ENCODE results near the gene STKLD1. TPM values are rescaled to one million over a fixed set of nuclear protein-coding genes. Genes with fewer than 3 reads are reported as not detected.

Gene STKLD1
- total and polyA plus RNA-seq, 3 experiments from 2014 or later, result 0.24 to 0.91 (median 0.75) TPM

GRCh38 chr9:133367221-133367620, 8.9 kb upstream of the STKLD1 start:
- Mint-ChIP-seq H3K4me1 (peaks cover 59 to 88% (median 59%) of the 10 kb centered on the region in 3 donors), H3K27me3 (no peaks in the 10 kb centered on the region), H3K9me3 (no peaks in the 10 kb centered on the region), H3K27ac (peak overlapping the region; percentile 17 to 95 (median 70)), H3K4me3 (peak overlapping the region in 2 of 7 donors; percentile 38 to 62), H3K36me3 (peaks cover 0 to 82% (median 16%) of the 10 kb centered on the region in 3 donors)
- CTCF ChIA-PET, result interaction anchor here (2.7 to 2.8 kb wide), 2 partner anchors 11 to 181 kb away, joined by 8 to 11 read pairs; partner anchors contain the start of genes SURF1 and SURF2
- H3K27me3 ChIP-seq (ENCODE audit: insufficient read depth, low read length, poor library complexity, severe bottlenecking), result no peaks in the 10 kb centered on the region
- H3K36me3 ChIP-seq (ENCODE audit: insufficient read depth, low read length), result peaks cover 48% of the 10 kb centered on the region
- POLR2A ChIA-PET, result no interaction called here
- no peak overlapping the region for H3K4me3 ChIP-seq (ENCODE audit: low read length)
- peaks cover 55% of the 10 kb centered on the region for H3K4me1 ChIP-seq (ENCODE audit: insufficient read depth, low read length)
- H3K9me3 ChIP-seq (ENCODE audit: low read length), result no peaks in the 10 kb centered on the region
- no peak overlapping the region for H3K27ac ChIP-seq (ENCODE audit: low read depth, low read length)
- DNase-seq, result no peak

DNA sequence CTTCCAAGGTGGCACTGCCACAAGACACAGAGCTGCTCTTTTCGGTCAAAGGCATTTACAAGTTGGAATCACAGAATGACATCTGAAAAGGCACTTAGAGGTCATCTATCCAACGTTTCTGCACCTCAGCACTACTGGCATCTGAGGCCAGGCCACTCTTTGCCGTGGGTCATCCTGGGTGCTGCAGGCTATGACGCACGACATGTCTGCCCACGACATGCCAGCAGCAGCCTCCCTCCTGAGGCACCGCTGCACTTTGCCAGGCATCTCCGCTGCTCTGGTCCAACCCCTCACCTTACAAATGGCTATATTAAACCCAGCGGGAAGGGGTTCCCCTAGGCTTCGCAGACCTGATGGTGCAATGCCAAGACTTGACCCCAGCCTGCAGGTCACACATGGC, 8.4 kb upstream of the STKLD1 start:
- Mint-ChIP-seq H3K4me3 (peak overlapping the region in 2 of 7 donors; percentile 85 to 89), H3K9me3 (no peaks in the 10 kb centered on the region), H3K4me1 (peaks cover 64 to 91% (median 65%) of the 10 kb centered on the region in 3 donors), H3K27ac (peak overlapping the region; percentile 17 to 99 (median 88)), H3K27me3 (no peaks in the 10 kb centered on the region), H3K36me3 (peaks cover 0 to 82% (median 16%) of the 10 kb centered on the region in 3 donors)
- CTCF ChIA-PET, result interaction anchor here (2.8 kb wide), 1 partner anchor 182 kb away, joined by 8 read pairs; no protein-coding TSS in a partner anchor
- DNase-seq, result no peak
- Histone ChIP-seq H3K27ac (ENCODE audit: low read depth, low read length) (no peak overlapping the region), H3K36me3 (ENCODE audit: insufficient read depth, low read length) (peaks cover 42% of the 10 kb centered on the region), H3K9me3 (ENCODE audit: low read length) (no peaks in the 10 kb centered on the region), H3K4me1 (ENCODE audit: insufficient read depth, low read length) (peaks cover 61% of the 10 kb centered on the region), H3K27me3 (ENCODE audit: insufficient read depth, low read length, poor library complexity, severe bottlenecking) (no peaks in the 10 kb centered on the region), H3K4me3 (ENCODE audit: low read length) (no peak overlapping the region)
- POLR2A ChIA-PET, result interaction anchor here (0.7 kb wide), 1 partner anchor 12 kb away, joined by 3 read pairs; the partner anchor contains the start of genes SURF1 and SURF2

DNA sequence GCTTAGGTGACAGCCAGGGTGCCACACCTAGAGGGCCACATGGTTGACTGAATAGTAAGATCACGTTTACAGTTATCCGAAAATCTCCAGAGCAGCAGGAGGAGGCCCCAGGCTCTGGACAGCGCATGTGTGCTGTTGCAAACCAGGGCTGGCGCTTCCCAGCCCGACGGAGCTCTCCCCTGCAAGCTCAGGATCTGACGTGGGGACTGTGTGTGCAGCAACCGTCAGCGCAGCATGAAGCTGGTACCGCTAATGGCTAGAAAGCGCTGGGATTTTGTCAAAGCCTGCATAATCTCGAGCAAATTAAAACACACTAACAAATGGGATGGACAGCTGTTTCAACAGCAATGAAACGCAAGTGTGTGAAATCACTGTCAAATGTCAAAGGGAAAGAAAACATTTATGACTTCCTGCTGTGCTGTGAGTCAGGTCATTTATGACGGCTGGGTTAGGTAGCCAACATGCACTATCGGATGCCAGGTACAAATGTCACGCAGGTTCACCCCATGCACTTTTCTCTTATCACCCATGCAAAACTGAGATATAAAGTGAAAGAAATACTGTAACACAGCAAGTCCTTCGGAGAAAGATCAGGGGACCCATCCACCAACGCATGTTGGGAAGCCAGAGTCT, 7.8 kb upstream of the STKLD1 start:
- Histone ChIP-seq H3K4me1 (ENCODE audit: insufficient read depth, low read length) (peaks cover 67% of the 10 kb centered on the region), H3K27me3 (ENCODE audit: insufficient read depth, low read length, poor library complexity, severe bottlenecking) (no peaks in the 10 kb centered on the region), H3K27ac (ENCODE audit: low read depth, low read length) (peak overlapping the region; percentile 86), H3K36me3 (ENCODE audit: insufficient read depth, low read length) (peaks cover 36% of the 10 kb centered on the region), H3K4me3 (ENCODE audit: low read length) (no peak overlapping the region), H3K9me3 (ENCODE audit: low read length) (no peaks in the 10 kb centered on the region)
- DNase-seq, result no peak
- Mint-ChIP-seq H3K9me3 (no peaks in the 10 kb centered on the region), H3K36me3 (peaks cover 0 to 82% (median 14%) of the 10 kb centered on the region in 3 donors), H3K4me3 (peak overlapping the region; percentile 70 to 89 (median 80)), H3K27me3 (no peaks in the 10 kb centered on the region), H3K27ac (peak overlapping the region; percentile 95 to 99 (median 98)), H3K4me1 (peaks cover 68 to 94% (median 71%) of the 10 kb centered on the region in 3 donors)
- CTCF ChIA-PET, result no interaction called here
- POLR2A ChIA-PET, result interaction anchor here (0.7 to 1.3 kb wide), 2 partner anchors 12 to 13 kb away, joined by 3 read pairs; partner anchors contain the start of genes SURF1 and SURF2

GRCh38 chr9:133369422-133369821, 6.7 kb upstream of the STKLD1 start:
- Histone ChIP-seq H3K9me3 (ENCODE audit: low read length) (no peaks in the 10 kb centered on the region), H3K27me3 (ENCODE audit: insufficient read depth, low read length, poor library complexity, severe bottlenecking) (no peaks in the 10 kb centered on the region), H3K4me1 (ENCODE audit: insufficient read depth, low read length) (peaks cover 73% of the 10 kb centered on the region), H3K36me3 (ENCODE audit: insufficient read depth, low read length) (peaks cover 28% of the 10 kb centered on the region), H3K4me3 (ENCODE audit: low read length) (no peak overlapping the region), H3K27ac (ENCODE audit: low read depth, low read length) (peak overlapping the region; percentile 86)
- peak overlapping the region; percentile 95 to 99 (median 98) for H3K27ac Mint-ChIP-seq
- DNase-seq, result no peak
- no peaks in the 10 kb centered on the region for H3K27me3 Mint-ChIP-seq
- H3K36me3 Mint-ChIP-seq, result peaks cover 0 to 76% (median 8%) of the 10 kb centered on the region in 3 donors
- H3K4me1 Mint-ChIP-seq, result peaks cover 71 to 94% (median 77%) of the 10 kb centered on the region in 3 donors
- no peaks in the 10 kb centered on the region for H3K9me3 Mint-ChIP-seq
- ChIA-PET POLR2A (interaction anchor here (1.3 to 4.0 kb wide), 2 partner anchors 14 to 21 kb away, joined by 3 to 25 read pairs; partner anchors contain the start of genes MED22, RPL7A and SURF1), CTCF (interaction anchor here (6.2 to 6.5 kb wide), 2 partner anchors 13 to 21 kb away, joined by 47 to 84 read pairs; partner anchors contain the start of genes MED22, RPL7A, SURF1 and SURF2)
- H3K4me3 Mint-ChIP-seq, result peak overlapping the region; percentile 70 to 89 (median 80)

DNA sequence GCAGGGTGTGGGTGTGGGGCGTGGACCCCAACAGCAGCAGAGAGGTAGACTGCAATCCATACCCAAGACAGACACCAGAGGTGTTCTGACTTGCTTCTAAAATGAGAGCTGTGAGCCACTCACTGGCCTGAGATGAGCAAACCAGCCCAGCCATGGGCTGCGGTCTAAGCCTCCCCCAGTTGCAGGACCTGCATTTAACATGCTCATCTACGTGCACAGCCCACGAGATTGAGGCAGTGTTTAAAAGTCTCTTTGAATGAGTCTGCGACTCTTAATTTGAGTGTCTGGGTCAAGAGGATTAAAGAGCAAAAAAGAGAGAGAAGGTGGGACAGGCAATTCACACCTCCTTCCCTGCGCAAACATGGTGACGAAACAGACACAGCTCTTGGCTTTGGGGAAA, 6.2 kb upstream of the STKLD1 start:
- Histone ChIP-seq H3K4me1 (ENCODE audit: insufficient read depth, low read length) (peaks cover 77% of the 10 kb centered on the region), H3K9me3 (ENCODE audit: low read length) (no peaks in the 10 kb centered on the region), H3K27me3 (ENCODE audit: insufficient read depth, low read length, poor library complexity, severe bottlenecking) (no peaks in the 10 kb centered on the region), H3K27ac (ENCODE audit: low read depth, low read length) (peak overlapping the region; percentile 86), H3K36me3 (ENCODE audit: insufficient read depth, low read length) (peaks cover 24% of the 10 kb centered on the region), H3K4me3 (ENCODE audit: low read length) (peak overlapping the region; percentile 53)
- Mint-ChIP-seq H3K9me3 (no peaks in the 10 kb centered on the region), H3K4me1 (peaks cover 75 to 96% (median 82%) of the 10 kb centered on the region in 3 donors), H3K4me3 (peak overlapping the region; percentile 70 to 89 (median 80)), H3K36me3 (peaks cover 0 to 75% (median 10%) of the 10 kb centered on the region in 3 donors), H3K27ac (peak overlapping the region; percentile 95 to 99 (median 98)), H3K27me3 (no peaks in the 10 kb centered on the region)
- DNase-seq, result peak in 2 of 5 donors; percentile 13 to 35
- ChIA-PET CTCF (interaction anchor here (1.5 to 6.5 kb wide), 3 partner anchors 13 to 226 kb away, joined by 6 to 84 read pairs (median 47); partner anchors contain the start of genes MED22, RPL7A, SURF1 and SURF2), POLR2A (interaction anchor here (1.3 to 4.0 kb wide), 3 partner anchors 14 to 35 kb away, joined by 3 to 25 read pairs (median 14); partner anchors contain the start of genes MED22, RPL7A, SURF1 and SURF6)

DNA sequence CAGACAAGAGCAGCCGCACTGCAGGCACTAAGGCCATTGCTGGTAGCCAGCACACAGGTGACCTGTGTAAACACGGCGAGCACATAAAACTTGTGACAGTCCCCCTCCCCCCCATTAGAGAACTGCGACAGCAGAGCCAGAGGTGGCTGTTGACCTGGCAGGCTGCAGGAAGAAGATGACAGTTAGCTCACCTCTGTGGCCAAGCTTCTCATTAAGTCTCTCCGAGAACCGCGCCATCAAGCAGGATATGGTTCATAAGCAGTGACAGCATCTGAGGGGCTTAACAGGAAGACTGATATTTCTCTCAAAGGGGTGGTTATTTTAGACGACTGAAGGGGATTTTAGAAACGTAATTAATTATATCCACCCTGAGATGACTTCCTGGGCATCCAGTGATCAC, 5.5 kb upstream of the STKLD1 start:
- ChIA-PET POLR2A (interaction anchor here (0.6 to 4.0 kb wide), 8 partner anchors 13 to 221 kb away, joined by 3 to 58 read pairs (median 8); partner anchors contain the start of genes CACFD1, MED22, REXO4 and RPL7A), CTCF (interaction anchor here (0.7 to 6.5 kb wide), 11 partner anchors 8 to 349 kb away, joined by 3 to 84 read pairs (median 6); partner anchors contain the start of genes MED22, RPL7A, SURF1 and SURF2)
- peak; percentile 40 to 85 (median 63) for DNase-seq
- H3K27ac ChIP-seq (ENCODE audit: low read depth, low read length), result peak overlapping the region; percentile 86
- Mint-ChIP-seq H3K4me3 (peak overlapping the region; percentile 70 to 89 (median 80)), H3K36me3 (peaks cover 0 to 70% (median 10%) of the 10 kb centered on the region in 3 donors), H3K27ac (peak overlapping the region; percentile 95 to 99 (median 98)), H3K4me1 (peaks cover 77 to 91% (median 79%) of the 10 kb centered on the region in 3 donors), H3K9me3 (no peaks in the 10 kb centered on the region), H3K27me3 (no peaks in the 10 kb centered on the region)
- no peaks in the 10 kb centered on the region for H3K27me3 ChIP-seq (ENCODE audit: insufficient read depth, low read length, poor library complexity, severe bottlenecking)
- H3K36me3 ChIP-seq (ENCODE audit: insufficient read depth, low read length), result peaks cover 17% of the 10 kb centered on the region
- H3K9me3 ChIP-seq (ENCODE audit: low read length), result no peaks in the 10 kb centered on the region
- H3K4me1 ChIP-seq (ENCODE audit: insufficient read depth, low read length), result peaks cover 80% of the 10 kb centered on the region
- H3K4me3 ChIP-seq (ENCODE audit: low read length), result peak overlapping the region; percentile 53

GRCh38 chr9:133371261-133371711, 4.9 kb upstream of the STKLD1 start:
- no peaks in the 10 kb centered on the region for H3K9me3 Mint-ChIP-seq
- H3K4me1 Mint-ChIP-seq, result peaks cover 73 to 85% (median 73%) of the 10 kb centered on the region in 3 donors
- H3K4me1 ChIP-seq (ENCODE audit: insufficient read depth, low read length), result peaks cover 80% of the 10 kb centered on the region
- H3K4me3 Mint-ChIP-seq, result peak overlapping the region; percentile 70 to 89 (median 80)
- H3K9me3 ChIP-seq (ENCODE audit: low read length), result no peaks in the 10 kb centered on the region
- CTCF ChIA-PET, result interaction anchor here (0.7 to 6.5 kb wide), 13 partner anchors 9 to 349 kb away, joined by 3 to 84 read pairs (median 6); partner anchors contain the start of genes MED22, RPL7A, SURF1 and SURF2
- H3K27ac Mint-ChIP-seq, result peak overlapping the region; percentile 95 to 99 (median 98)
- peaks cover 11% of the 10 kb centered on the region for H3K36me3 ChIP-seq (ENCODE audit: insufficient read depth, low read length)
- peak overlapping the region; percentile 53 for H3K4me3 ChIP-seq (ENCODE audit: low read length)
- POLR2A ChIA-PET, result interaction anchor here (0.6 to 4.0 kb wide), 9 partner anchors 14 to 222 kb away, joined by 3 to 58 read pairs (median 8); partner anchors contain the start of genes CACFD1, MED22, REXO4 and RPL7A
- peak; percentile 56 to 81 (median 69) for DNase-seq
- no peaks in the 10 kb centered on the region for H3K27me3 Mint-ChIP-seq
- H3K27ac ChIP-seq (ENCODE audit: low read depth, low read length), result peak overlapping the region; percentile 86
- peaks cover 0 to 64% (median 7%) of the 10 kb centered on the region in 3 donors for H3K36me3 Mint-ChIP-seq
- H3K27me3 ChIP-seq (ENCODE audit: insufficient read depth, low read length, poor library complexity, severe bottlenecking), result no peaks in the 10 kb centered on the region

Measured in CD8-positive, alpha-beta memory T cell (primary cell).